Fibroblast of upper back skin (primary cell): ENCODE measurements around the gene RCN2.
A peak's percentile ranks its signal among the peaks of the same experiment; 100 is the strongest.

ENCODE experiments used
- DNase-seq: peaks from one replicate; pipeline ENCODE4 v3.0.0-alpha.2; 2013

Gene RCN2

GRCh38 chr15:76976572-76977270, 45.2 kb downstream of the RCN2 start:
- DNase-seq = no peak

- no peak for DNase-seq
Observed at GRCh38 chr15:76978522-76979330, 47.2 kb downstream of the RCN2 start.

- DNase-seq = no peak
Observed at GRCh38 chr15:76979331-76979925, 47.9 kb downstream of the RCN2 start.

GRCh38 chr15:76979996-76980520, 48.5 kb downstream of the RCN2 start:
- no peak for DNase-seq

GRCh38 chr15:76982356-76982755, 50.8 kb downstream of the RCN2 start:
- no peak for DNase-seq

- no peak for DNase-seq
Observed at GRCh38 chr15:76982756-76983155, 51.2 kb downstream of the RCN2 start.

GRCh38 chr15:76983590-76984375, 52.2 kb downstream of the RCN2 start:
- DNase-seq = peak; percentile 19

GRCh38 chr15:76986743-76987142, 55.2 kb downstream of the RCN2 start:
- DNase-seq = no peak

- DNase-seq = no peak
Observed at GRCh38 chr15:76987276-76987675, 55.7 kb downstream of the RCN2 start.

- DNase-seq = no peak
Observed at GRCh38 chr15:76987896-76988860, 56.6 kb downstream of the RCN2 start.

GRCh38 chr15:76988867-76989780, 57.6 kb downstream of the RCN2 start:
- no peak for DNase-seq

- no peak for DNase-seq
Observed at GRCh38 chr15:76991048-76991447, 59.5 kb downstream of the RCN2 start.

GRCh38 chr15:76991741-76992645, 60.4 kb downstream of the RCN2 start:
- no peak for DNase-seq

GRCh38 chr15:76993114-76993725, 61.7 kb downstream of the RCN2 start:
- DNase-seq = no peak

- no peak for DNase-seq
Observed at GRCh38 chr15:76994001-76994400, 62.5 kb downstream of the RCN2 start.

- no peak for DNase-seq
Observed at GRCh38 chr15:76994496-76994895, 62.9 kb downstream of the RCN2 start.

- no peak for DNase-seq
Observed at GRCh38 chr15:76994971-76995945, 63.7 kb downstream of the RCN2 start, which contains the start of gene PSTPIP1. Gene PSTPIP1 (plus strand): TSS chr15:76995126. CDS start chr15:76995574, 448 bp downstream.
